SK-N-SH (cell line): ENCODE results near the gene ALG11. TPM values are rescaled to one million over a fixed set of nuclear protein-coding genes. Genes with fewer than 3 reads are reported as not detected.

Experiments used
- CTCF ChIA-PET: fragments of 300-600, 350-600 bp; formaldehyde crosslinking; extraction: SDS; loops from one replicate; lab custom pipeline; 2021; lab: Yijun Ruan, JAX
- POLR2A ChIA-PET: fragments of 350-600 bp; sonication (Branson Sonifier 250); formaldehyde crosslinking; extraction: SDS; loops from one replicate; lab custom pipeline; 2020; ENCODE audit warnings: antibody characterized with exemption, inconsistent platforms; lab: Yijun Ruan, JAX
- DNase-seq: peaks from one replicate; pipeline ENCODE4 v3.0.0; 2012
- H2AFZ ChIP-seq: fragments of 200-600 bp; sonication (generic); 2 replicates; pipeline ENCODE4 v1.8.1; 2016; ENCODE audit warnings: antibody characterized with exemption, mild to moderate bottlenecking, low read depth
- H3F3A ChIP-seq: fragments of 200-600 bp; sonication (generic); replicated peaks from 2 replicates; pipeline ENCODE3; 2016; ENCODE audit warnings: antibody characterized with exemption, mild to moderate bottlenecking; ENCODE audit not compliant: insufficient read depth
- H3K27ac ChIP-seq, 2 experiments: fragments of 200-500 bp in 1 of 2; fragments of 200-600 bp in 1 of 2; sonication (Bioruptor generic) in 1 of 2; sonication (generic), shearing (Covaris generic) in 1 of 2; 2 replicates each; pipeline versions ENCODE4 v1.5.1 to v1.6.1; 2014 to 2016; ENCODE audit warnings: low read depth in 2 of 2, inconsistent platforms in 1 of 2, low read length in 1 of 2, mild to moderate bottlenecking in 1 of 2, mixed read lengths in 1 of 2
- H3K27me3 ChIP-seq: fragments of 200-600 bp; sonication (generic), shearing (Covaris generic); 2 replicates; pipeline ENCODE4 v1.6.1; 2016; ENCODE audit warnings: mixed run types; ENCODE audit not compliant: insufficient read depth
- H3K36me3 ChIP-seq, 2 experiments: fragments of 200-500 bp in 1 of 2; fragments of 200-600 bp in 1 of 2; sonication (Bioruptor generic) in 1 of 2; sonication (generic) in 1 of 2; replicated peaks in 1 of 2; 2 replicates each; pipeline versions ENCODE3 to v1.5.1; 2014 to 2016; ENCODE audit warnings: low read length in 1 of 2, mild to moderate bottlenecking in 1 of 2; ENCODE audit not compliant: insufficient read depth in 2 of 2, control insufficient read depth in 1 of 2
- H3K4me1 ChIP-seq, 2 experiments: fragments of 200-500 bp in 1 of 2; fragments of 200-600 bp in 1 of 2; sonication (Bioruptor generic) in 1 of 2; sonication (generic), shearing (Covaris generic) in 1 of 2; 2 replicates each; pipeline versions ENCODE4 v1.5.1 to v1.6.1; 2014 to 2016; ENCODE audit warnings: low read depth in 1 of 2, low read length in 1 of 2, mixed run types in 1 of 2; ENCODE audit not compliant: insufficient read depth in 2 of 2, control insufficient read depth in 1 of 2
- H3K4me2 ChIP-seq: fragments of 200-600 bp; sonication (generic), shearing (Covaris generic); 2 replicates; pipeline ENCODE4 v1.6.1; 2017; ENCODE audit warnings: mixed run types
- H3K4me3 ChIP-seq, 2 experiments: fragments of 200-500 bp in 1 of 2; fragments of 200-600 bp in 1 of 2; sonication (Bioruptor generic) in 1 of 2; sonication (generic), shearing (Covaris generic) in 1 of 2; 2 replicates each; pipeline versions ENCODE4 v1.5.1 to v1.8.1; 2014 to 2016; ENCODE audit warnings: low read depth in 2 of 2, inconsistent platforms in 1 of 2, low read length in 1 of 2, mild to moderate bottlenecking in 1 of 2, mixed read lengths in 1 of 2, moderate library complexity in 1 of 2
- H3K79me2 ChIP-seq: fragments of 200-600 bp; sonication (generic); 2 replicates; pipeline ENCODE4 v1.8.1; 2017; ENCODE audit warnings: mild to moderate bottlenecking; ENCODE audit not compliant: insufficient read depth
- H3K9ac ChIP-seq: fragments of 200-600 bp; sonication (generic); 2 replicates; pipeline ENCODE4 v1.6.1; 2017; ENCODE audit warnings: mixed run types
- H3K9me2 ChIP-seq: fragments of 200-600 bp; sonication (generic); 2 replicates; pipeline ENCODE4 v1.6.1; 2017; ENCODE audit warnings: mixed run types
- H3K9me3 ChIP-seq: fragments of 200-600 bp; sonication (generic); 2 replicates; pipeline ENCODE4 v1.6.1; 2017; ENCODE audit warnings: mixed run types, mild to moderate bottlenecking, moderate library complexity
- H4K20me1 ChIP-seq: fragments of 200-600 bp; sonication (generic); 2 replicates; pipeline ENCODE4 v1.6.1; 2017; ENCODE audit warnings: mild to moderate bottlenecking, mixed run types; ENCODE audit not compliant: insufficient read depth
- EP300 ChIP-seq, 2 experiments: IDR thresholded peaks; 2 replicates each; pipeline versions ENCODE4 v1.4.0 to v1.6.1; 2012; ENCODE audit warnings: borderline replicate concordance in 1 of 2, low read depth in 1 of 2, low read length in 1 of 2
- EZH2phosphoT487 ChIP-seq: fragments of 200-600 bp; sonication (generic); IDR thresholded peaks from 2 replicates; pipeline ENCODE4 v1.6.1; 2017; ENCODE audit warnings: low read depth, mixed run types, mild to moderate bottlenecking, antibody characterized with exemption, moderate library complexity, borderline replicate concordance
- NFIC ChIP-seq: IDR thresholded peaks from 2 replicates; pipeline ENCODE4 v1.4.0; 2012; ENCODE audit warnings: borderline replicate concordance
- NRF1 ChIP-seq: IDR thresholded peaks from 2 replicates; pipeline ENCODE4 v1.6.1; 2012; ENCODE audit warnings: low read depth, mild to moderate bottlenecking, low read length
- RCOR1 ChIP-seq: fragments of 150-350 bp; IDR thresholded peaks from 2 replicates; pipeline ENCODE4 v1.6.1; 2017; ENCODE audit warnings: antibody characterized with exemption, low read length
- SIN3A ChIP-seq: IDR thresholded peaks from 2 replicates; pipeline ENCODE4 v1.6.1; 2012; ENCODE audit warnings: low read depth, mild to moderate bottlenecking, low read length, moderate library complexity, borderline replicate concordance
- TAF1 ChIP-seq: IDR thresholded peaks from 2 replicates; pipeline ENCODE4 v1.6.1; 2012; ENCODE audit warnings: low read depth, mild to moderate bottlenecking, low read length, moderate library complexity, borderline replicate concordance
- TCF12 ChIP-seq: IDR thresholded peaks from 2 replicates; pipeline ENCODE4 v1.4.0; 2012
- WGBS: methylation state at CpG from one replicate; pipeline ENCODE4 v1.1.6; 2017; ENCODE audit warnings: low lambda C conversion rate; 5-methylcytosine and 5-hydroxymethylcytosine counted together
- polyA plus RNA-seq, 3 experiments: library from polyadenylated mRNA; depleted of rRNA; stranded (reverse); fragments of >200 nt; gene quantifications; 2 replicates each; pipeline ENCODE4 v1.2.3, GENCODE V29; 2012
- TF ChIP-seq, protein P1 (sequence below): fragments of 200-600 bp; sonication (generic); IDR thresholded peaks from 2 replicates; pipeline ENCODE4 v1.6.1; 2017; ENCODE audit warnings: antibody characterized with exemption, mild to moderate bottlenecking, moderate library complexity
- TF ChIP-seq, protein P2 (sequence below): IDR thresholded peaks from 2 replicates; pipeline ENCODE4 v1.4.0; 2012; ENCODE audit warnings: low read depth, borderline replicate concordance
- TF ChIP-seq, protein P3 (sequence below): IDR thresholded peaks from 2 replicates; pipeline ENCODE4 v1.6.1; 2012; ENCODE audit warnings: mild to moderate bottlenecking, low read depth, low read length, moderate library complexity

The ALG11 gene
- polyA plus RNA-seq, 1 of the 3 experiments (the other 2 are of a cell fraction) = 5.0 TPM

DNA sequence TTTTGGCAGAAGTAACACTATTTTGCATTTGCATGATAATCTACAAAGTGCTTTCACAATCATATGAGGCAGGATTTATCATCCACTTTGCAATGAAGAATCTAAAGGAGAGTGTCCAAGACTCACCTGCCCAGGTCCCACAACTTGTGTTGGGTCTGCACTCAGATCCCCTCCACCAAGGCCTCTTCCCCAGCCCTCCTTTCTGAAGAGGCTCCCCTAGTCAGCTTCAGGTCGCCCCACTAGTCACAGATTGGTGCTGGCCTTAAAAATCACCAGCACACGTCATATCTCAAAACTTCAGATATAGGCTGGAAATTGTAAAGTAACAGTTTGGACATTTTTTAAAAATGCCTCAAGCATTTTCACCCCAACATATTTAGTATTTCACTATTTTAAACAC, 18.5 kb upstream of the ALG11 start (continued):
- TF ChIP-seq NRF1 = no peak
- TF ChIP-seq, protein P1, sequence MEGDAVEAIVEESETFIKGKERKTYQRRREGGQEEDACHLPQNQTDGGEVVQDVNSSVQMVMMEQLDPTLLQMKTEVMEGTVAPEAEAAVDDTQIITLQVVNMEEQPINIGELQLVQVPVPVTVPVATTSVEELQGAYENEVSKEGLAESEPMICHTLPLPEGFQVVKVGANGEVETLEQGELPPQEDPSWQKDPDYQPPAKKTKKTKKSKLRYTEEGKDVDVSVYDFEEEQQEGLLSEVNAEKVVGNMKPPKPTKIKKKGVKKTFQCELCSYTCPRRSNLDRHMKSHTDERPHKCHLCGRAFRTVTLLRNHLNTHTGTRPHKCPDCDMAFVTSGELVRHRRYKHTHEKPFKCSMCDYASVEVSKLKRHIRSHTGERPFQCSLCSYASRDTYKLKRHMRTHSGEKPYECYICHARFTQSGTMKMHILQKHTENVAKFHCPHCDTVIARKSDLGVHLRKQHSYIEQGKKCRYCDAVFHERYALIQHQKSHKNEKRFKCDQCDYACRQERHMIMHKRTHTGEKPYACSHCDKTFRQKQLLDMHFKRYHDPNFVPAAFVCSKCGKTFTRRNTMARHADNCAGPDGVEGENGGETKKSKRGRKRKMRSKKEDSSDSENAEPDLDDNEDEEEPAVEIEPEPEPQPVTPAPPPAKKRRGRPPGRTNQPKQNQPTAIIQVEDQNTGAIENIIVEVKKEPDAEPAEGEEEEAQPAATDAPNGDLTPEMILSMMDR = no peak

DNA sequence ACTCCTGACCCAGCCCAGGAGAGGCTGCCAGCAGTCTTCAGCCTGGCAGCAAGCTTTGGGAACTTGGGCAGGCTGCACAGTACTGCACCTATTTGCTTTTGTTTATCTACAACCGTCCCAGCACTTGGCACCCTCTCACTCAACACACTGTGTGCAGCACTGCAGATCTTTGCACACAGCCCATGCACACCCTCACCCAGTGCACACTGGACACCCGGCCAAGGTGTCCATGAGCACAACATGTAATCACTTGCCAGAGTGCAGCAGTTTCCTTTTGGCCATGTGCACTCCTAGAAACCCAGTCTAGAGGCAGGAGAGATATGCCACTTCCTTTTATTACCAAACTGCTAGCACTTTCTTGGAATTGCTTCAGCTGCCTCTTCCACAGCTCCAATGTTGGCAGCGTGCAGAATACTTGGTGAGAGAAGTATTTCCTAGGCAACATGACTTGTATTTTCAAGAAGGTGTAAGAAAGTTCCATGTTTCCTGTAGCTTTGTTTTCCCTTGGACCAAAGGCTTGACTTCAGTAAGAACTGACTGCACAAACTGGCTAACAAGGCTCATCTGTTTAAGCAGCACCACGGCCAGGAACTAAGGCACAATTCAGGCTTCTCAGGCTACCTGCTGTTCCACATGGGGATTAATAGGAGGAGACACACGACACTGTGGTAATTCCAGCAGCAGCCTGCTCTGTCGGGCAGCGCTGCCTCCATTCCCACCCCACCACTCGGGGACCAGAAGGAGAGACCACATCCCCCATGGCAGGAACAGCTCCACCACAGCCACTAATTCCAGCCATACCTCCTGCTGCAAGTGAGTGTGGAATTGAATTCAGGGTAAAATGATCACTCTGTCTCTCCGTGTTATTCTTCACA, 16.3 kb upstream of the ALG11 start:
- Histone ChIP-seq H3K27me3 (no peaks in the 10 kb centered on the region), H3K36me3 (no peaks in the 10 kb centered on the region), H2AFZ (no peak overlapping the region), H3K79me2 (no peaks in the 10 kb centered on the region), H3K9ac (no peak overlapping the region), H3K4me2 (no peak overlapping the region), H3F3A (no peaks in the 10 kb centered on the region), H3K9me2 (no peaks in the 10 kb centered on the region), H3K27ac (no peak overlapping the region), H4K20me1 (no peaks in the 10 kb centered on the region), H3K4me1 (no peaks in the 10 kb centered on the region; a peak in 1 of 4 replicates), H3K9me3 (no peaks in the 10 kb centered on the region), H3K4me3 (no peak overlapping the region)
- CTCF ChIA-PET = no interaction called here
- POLR2A ChIA-PET = no interaction called here
- DNase-seq = no peak
- 51% methylated on average over 6 of the region's 9 CpGs for WGBS
- TF ChIP-seq RCOR1 (no peak), EZH2phosphoT487 (no peak), TCF12 (no peak), EP300 (IDR thresholded peaks at IDR 0.05; ENCODE audit: borderline replicate concordance in 1 of 2, low read depth in 1 of 2, low read length in 1 of 2) (no peak), SIN3A (no peak), NFIC (no peak), TAF1 (no peak)
- TF ChIP-seq, protein P2, sequence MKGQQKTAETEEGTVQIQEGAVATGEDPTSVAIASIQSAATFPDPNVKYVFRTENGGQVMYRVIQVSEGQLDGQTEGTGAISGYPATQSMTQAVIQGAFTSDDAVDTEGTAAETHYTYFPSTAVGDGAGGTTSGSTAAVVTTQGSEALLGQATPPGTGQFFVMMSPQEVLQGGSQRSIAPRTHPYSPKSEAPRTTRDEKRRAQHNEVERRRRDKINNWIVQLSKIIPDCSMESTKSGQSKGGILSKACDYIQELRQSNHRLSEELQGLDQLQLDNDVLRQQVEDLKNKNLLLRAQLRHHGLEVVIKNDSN = no peak
- TF ChIP-seq, protein P3, sequence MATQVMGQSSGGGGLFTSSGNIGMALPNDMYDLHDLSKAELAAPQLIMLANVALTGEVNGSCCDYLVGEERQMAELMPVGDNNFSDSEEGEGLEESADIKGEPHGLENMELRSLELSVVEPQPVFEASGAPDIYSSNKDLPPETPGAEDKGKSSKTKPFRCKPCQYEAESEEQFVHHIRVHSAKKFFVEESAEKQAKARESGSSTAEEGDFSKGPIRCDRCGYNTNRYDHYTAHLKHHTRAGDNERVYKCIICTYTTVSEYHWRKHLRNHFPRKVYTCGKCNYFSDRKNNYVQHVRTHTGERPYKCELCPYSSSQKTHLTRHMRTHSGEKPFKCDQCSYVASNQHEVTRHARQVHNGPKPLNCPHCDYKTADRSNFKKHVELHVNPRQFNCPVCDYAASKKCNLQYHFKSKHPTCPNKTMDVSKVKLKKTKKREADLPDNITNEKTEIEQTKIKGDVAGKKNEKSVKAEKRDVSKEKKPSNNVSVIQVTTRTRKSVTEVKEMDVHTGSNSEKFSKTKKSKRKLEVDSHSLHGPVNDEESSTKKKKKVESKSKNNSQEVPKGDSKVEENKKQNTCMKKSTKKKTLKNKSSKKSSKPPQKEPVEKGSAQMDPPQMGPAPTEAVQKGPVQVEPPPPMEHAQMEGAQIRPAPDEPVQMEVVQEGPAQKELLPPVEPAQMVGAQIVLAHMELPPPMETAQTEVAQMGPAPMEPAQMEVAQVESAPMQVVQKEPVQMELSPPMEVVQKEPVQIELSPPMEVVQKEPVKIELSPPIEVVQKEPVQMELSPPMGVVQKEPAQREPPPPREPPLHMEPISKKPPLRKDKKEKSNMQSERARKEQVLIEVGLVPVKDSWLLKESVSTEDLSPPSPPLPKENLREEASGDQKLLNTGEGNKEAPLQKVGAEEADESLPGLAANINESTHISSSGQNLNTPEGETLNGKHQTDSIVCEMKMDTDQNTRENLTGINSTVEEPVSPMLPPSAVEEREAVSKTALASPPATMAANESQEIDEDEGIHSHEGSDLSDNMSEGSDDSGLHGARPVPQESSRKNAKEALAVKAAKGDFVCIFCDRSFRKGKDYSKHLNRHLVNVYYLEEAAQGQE = no peak
